CD4-positive, alpha-beta T cell treated with Interleukin-17A for 4 hours (primary cell): ENCODE measurements around the gene TENM4.
"Not testable (repeated sequence)": the region's sequence is repeated elsewhere in the genome, so short reads cannot be mapped to it uniquely, and the experiment has no call there.

Experiments used
- DNase-seq: peaks from one replicate; pipeline ENCODE4 v3.0.0-alpha.2; 2020; ENCODE audit warnings: mixed read lengths

TENM4 gene

DNA sequence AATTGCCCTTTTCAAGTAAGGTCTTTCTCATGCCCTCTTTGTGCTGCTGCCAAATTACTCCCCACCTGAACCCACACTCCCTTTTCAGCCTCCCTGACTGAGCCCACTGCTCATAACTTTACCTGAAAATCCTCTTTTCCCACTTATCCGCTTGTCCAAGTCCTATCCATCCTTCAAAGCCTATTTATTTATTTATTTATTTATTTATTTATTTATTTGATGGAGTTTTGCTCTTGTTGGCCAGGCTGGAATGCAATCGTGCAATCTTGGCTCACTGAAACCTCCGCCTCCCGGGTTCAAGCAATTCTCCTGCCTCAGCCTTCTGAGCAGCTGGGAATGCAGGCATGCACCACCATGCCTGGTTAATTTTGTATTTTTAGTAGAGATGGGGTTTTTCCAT is 613.5 kb downstream of the TENM4 start:
- not testable (repeated sequence) for DNase-seq

DNA sequence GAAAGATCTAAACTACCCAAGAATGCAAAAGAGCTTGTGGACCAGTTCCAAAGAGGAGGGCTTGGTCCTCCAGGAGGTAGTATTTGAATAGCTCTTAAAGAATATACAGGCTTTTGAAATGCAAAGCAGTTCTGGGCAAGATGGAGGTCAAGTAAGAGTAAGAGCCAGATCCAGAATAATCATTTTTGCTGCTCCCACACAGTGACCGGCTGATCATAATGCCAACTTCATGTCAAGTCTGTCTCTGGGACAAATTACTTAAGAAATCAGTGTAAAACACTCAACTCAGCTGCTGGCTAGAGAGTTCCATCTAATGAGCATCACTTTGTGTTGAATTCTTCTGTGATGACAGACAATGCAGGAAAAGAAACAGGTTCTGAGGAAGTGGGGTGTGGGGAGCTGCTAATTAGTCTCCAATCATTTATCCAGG is 615.2 kb downstream of the TENM4 start:
- DNase-seq, result no peak

DNA sequence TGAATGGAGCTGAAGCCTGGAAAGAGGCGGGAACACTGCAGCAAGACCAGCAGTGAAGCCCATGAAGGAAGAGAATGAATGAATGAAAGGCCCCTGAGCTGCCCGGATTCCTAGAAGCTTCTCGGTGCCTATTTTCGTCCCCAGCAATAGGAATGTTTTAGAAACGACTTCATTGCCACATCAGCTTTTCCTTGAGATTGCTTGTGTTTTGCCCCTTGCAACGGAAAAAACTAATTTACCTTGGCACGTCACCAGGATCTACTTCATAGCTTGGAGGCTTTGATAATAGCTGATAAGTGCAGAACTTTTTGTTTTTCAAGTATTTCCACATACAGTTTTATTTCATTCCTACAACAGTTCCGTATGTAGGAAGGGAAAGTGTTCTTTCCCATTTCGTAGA is 617.2 kb downstream of the TENM4 start:
- DNase-seq, result no peak

DNA sequence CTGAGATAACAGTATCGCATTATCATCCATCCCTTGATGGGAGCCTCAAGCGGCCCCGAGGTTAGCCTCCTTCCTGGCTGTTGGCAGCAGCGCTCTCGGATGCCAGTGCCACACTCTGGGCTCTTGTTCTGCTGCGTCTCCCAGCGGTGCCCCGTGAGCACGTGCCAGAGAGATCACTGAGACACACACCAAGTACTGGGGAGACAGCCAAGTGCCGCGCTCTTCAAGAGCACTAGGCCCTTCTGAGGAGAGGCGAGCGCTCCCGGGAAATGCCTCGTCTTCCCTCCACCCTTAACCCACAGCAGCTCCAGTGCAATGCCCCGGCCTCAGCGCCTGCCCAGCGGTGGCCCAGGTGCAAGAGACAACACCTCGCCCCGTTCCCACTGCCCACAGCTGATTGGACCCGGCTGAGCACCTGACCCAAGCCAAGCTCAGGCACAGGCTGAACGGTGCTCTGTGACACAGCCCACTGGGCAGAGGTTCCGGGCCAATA is 617.9 kb downstream of the TENM4 start:
- DNase-seq, result no peak

DNA sequence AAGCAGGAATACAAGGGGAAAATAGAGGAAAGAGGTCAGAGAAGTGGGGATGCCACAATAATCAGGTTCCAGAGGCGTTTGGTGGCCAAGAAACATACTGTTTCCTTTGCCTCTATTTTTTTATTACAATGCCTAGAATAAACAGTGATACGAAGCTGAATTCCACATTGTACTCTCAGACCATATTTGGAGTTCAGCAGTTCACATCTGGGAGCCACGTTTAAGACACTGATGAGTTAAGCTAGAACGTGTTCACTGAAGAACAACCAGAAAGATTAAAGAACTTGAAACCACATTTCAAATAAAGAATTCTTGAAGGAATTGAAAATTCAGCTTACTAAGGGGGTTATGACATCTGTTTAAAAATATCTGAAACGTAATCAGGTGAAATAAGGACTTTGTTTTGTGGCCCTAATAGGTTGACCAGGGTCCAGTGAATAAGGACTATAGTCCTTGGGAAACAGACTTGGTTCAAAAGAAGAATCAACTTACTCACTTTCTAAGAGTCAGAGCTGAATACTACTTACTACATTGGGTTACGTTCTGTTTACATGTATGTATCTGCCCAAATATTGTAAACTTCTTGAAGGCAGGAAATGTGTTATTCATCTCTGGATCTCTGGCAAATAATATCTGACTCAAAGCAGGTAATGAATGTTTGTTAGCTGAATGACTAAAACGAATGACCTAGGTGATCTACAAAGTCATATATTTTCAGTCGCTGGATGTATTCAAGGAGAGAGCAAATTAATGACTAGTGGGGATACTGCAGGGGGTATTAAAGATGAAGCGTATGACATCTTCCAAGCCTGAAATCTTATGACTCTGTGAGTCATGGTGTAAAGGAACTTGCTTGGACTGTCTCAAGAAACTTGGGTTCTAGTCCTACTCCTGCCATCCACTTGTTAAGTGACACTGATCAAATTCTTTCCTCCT is 619.2 kb downstream of the TENM4 start:
- DNase-seq, result no peak

DNA sequence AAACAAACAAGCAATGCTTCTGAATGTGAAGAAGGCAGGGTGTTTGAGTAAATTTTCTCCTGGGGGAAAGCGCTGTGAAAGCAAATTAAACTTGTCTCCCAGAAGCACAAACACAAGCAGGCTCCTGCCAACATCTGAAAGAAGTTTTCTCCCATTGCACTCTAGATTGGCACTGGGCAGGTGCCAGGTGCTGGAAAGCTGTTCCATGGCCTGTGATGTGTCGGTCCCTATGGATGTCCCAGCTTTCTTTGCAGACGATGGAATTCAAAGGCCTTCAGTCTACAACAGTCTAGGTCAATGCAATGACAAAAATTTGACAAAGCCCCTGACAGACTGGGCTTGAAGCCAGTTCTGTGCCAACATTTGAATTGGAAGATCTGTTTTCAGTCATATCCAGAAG is 620.1 kb downstream of the TENM4 start:
- DNase-seq, result no peak

DNA sequence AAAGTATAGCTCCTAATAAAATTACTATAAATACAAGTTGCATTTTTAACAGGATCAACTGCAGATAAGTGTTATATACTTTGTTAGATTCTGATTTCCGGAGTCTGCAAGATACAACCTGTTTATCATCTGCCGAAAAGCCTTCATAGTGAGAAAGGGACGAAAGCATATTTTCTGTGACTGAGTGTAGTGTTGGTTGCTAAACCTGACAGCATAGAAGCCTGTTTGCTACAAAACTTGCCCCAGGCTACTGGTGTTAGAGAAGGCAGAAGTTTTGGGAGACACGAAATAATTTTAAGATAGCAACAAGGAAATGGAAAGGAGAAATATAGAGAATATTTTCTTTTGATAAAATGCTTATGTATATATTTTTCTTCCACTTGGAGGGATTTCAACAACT is 622.6 kb downstream of the TENM4 start:
- no peak for DNase-seq

DNA sequence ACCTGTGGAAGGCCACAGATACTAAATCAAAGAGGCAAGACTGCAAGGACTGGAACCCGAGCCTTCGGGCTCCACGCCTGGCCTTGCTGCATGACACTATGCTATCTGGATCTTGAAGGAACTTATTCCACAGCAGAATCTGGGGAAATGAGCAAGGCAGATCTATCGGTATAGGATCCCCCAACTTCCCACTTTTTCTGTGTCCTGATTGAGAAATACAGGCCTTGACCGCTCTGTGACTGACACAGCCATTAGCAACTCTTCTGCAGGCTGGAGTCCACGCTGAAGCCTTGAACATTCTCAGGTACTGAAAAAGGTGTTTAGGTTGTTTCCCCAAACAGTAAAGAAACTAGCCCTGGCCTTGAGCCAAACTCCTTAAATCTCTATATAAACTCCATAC is 625.0 kb downstream of the TENM4 start:
- no peak for DNase-seq

DNA sequence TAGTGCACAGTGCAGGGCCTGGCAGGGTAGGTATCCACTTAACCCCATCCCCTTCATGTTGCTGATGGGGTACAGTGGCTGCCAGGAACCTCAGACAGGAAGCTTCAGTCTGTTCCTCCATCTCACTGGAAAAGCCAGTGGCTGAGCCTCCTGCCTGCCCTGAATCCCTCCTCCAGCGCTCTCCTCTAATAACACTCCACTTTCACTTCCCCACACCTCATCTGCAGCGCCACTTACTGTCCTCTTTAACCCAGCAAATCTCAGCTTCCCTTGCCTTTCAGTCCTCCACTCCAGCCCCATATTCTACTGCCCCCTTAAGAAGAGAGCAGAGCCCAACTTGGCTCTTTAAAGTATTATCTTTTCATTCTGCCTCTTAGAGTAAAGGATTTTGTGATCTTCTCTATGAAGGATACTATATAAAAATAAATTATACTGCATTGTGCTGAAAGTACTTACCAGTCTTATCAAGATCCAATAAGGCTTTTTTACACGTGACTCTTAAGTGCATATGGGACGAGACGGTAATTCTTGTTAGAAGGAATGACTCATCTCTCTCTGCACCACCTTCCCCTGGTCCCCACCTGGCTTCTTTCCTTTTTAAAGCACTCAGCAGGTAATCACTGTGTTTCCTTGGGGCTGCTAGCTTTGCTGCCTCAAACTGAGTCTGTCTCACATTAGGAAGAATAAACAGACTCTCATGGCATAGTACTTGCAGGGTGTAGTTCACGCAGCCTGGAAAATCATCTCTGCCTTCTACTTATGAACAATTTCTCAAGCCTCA is 628.1 kb downstream of the TENM4 start:
- DNase-seq, result no peak

DNA sequence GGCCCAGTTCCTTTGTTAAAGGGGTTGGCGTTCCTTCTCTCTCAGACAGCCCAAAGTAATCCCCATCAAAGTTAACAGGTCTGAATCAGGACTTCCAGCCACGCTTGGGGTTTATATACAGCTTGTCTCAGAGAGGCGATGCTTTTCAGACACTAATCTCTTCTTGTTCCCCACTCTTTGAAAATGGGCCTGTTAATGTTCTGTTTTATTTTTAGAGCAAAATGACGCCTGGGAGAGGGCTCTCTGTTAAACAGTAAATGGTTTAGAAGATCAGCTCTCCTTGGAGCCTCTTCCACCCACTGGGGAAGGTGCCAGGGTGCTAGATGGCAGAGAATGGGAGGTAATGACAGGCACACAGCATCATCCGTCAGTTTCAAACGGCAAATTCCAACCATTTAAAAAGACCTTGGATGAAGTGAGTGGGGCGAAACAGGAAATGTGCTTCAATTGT is 630.2 kb downstream of the TENM4 start:
- DNase-seq, result no peak

DNA sequence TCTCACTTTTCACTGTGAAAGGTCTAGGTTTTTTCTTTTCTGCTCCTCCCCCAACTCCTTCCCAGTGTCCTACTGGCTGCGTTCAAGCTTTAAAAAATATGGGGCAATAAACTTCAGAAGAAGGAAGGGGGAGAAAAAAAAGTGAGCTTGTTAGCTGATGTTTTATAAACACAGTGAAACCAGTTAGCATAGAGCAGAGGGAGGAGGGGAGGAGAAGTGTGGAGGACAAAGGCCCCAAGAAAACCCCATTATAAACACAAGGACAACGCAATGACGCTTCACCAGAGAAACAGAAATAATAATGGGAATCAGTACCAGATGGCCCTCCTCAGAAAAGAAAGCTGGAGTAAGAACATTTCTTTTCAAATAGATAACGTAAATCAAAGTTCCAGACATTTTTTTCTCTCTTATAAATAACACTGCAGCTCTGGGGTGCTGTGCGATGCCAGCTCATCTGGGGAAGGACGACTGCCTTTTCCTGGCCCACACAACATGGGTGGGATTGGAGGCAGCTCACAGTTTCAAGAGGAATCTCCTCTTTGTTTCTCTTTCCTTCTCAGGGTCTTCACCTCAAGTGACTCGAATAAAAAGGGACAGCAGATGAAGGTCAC is 630.8 kb downstream of the TENM4 start:
- DNase-seq, result no peak

DNA sequence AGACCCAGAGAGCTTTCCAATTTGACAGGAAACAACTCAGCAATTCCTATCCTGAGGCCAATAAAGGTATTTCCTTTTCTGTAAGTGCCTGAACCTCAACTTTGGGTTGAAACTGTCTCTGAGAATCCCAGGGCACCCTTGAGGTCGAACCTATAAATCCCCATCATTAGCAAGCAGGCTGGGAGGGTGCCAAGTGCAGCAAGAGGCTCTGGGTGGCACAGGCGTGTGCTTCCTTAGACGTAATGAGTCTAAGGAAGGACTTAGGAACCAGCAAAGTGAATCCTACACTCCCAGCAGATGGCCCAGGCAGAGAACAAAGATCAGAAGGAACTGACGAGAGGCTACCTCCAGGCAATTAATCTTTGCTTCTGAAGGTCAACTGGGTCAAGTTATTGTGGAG is 631.9 kb downstream of the TENM4 start:
- no peak for DNase-seq

DNA sequence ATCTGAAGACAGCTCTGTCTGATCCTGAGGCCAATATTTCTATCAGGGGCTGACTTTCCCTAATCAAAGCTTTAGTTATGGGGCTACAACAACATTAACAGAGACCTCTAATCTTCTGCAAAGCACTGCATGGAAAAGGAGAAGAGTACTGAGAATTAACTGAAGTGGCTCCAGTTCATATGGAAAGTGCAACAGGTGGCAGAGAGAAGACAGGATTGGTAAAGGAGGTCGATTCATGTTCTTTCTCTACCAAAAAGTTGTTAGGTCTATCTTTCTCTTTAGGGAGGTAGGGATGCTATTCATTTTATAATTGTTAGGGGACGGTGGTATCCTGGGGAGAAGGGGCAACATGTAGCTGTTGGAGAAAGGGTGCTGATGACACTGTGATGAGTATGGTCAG is 633.5 kb downstream of the TENM4 start:
- no peak for DNase-seq

DNA sequence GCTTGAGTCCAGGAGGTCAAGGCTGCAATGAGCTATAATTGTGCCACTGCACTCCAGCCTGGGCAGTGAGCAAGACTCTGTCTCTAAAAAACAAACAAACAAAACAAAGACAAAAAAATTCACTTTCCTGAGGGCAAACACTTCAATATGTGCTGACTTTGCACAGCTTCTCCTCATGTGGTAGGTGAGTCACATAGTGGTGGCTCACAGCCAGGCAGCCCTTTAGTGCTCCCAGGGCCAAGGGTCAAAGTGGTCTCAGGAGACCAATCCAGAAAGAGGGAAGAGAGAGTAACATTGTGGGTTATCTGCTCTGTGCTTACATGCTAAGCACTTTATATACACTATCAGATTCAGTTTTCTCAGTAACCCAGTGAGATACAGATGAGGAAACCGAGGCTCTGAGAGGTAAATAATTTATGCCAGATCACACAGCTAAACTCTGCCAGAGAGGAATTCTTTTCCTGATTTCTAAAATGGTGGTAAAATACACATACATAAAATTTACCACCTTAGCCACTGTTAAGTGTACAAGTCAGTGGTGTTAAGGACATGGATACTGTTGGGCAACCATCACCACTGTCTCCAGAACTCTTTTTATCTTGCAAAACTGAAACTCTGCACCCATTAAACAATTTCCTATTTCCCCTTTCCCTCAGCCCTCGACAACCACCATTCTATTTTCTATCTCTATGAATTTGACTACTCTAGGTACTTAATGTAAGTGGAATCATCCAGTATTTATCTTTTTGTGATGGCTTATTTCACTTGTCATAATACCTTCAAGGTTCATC is 634.4 kb downstream of the TENM4 start:
- DNase-seq, result no peak

DNA sequence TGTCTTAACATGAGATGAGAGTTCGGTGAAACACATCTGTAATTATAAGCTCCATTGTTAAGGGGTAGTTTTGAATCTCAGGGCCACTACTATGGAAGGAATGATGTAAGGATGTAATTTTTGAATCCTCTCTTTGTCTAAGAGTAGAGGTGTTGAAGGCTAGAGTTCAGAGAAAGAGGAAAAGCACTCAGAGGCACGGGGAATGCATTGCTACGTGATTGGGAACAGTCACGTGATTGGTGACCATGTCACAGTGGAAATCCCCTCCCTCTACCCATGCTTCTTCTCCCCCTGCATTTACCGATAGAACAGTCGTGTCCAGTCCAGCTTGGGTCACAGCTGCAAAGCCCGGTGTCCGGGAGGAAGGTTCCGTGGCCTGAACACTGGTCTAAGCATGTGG is 635.8 kb downstream of the TENM4 start:
- no peak for DNase-seq

DNA sequence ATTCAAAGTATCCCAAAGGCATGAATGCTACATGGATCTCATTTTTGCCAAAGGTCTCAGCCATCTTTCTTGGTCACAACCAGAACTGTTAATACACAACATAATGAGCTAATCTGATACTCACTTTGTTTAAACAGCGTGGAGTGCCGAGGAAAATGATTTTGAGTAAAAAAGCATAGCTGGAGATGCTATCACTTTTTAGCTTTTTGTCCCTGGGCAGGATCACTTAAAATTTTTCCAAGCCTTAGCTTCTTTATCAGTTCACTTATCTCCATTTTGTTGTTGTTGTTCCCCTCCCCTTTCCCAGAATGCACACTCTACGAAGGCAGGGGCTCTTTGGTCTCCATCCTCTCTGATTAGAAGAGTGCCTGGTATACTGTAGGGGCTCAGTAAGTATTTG is 636.8 kb downstream of the TENM4 start:
- DNase-seq, result no peak

DNA sequence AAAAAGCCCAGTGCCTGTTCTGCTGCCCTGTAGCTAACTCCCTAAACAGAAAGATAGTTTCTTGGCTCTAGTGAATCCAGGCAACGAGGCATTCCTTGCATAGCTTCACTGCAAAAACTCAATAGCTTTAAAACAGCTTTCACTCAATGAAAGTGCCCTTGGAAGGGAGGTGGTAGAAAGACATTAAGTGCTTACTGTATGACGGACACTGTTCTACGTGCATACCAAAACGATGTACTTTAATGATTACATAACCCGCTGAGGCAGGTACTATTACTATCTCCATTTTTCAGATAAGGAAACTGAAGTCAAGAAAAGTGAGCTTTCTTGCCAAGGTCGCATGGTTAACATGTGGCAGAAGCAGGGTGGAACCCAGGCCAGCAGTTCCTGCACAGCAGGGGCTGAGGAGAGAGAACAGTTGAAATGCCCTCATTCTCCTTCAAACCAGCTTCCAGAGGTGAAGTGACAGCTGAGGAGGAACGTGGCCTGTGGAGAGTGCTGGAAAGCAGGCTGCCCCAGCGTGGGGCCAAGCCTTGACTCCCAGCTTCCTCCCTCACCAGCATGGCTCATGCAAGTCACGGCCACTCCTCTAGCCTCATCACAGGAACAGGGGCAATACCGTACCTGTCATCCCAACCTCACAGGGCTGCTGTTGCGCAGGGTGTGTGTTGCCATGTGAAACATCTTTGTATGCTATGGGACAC is 638.6 kb downstream of the TENM4 start:
- no peak for DNase-seq

DNA sequence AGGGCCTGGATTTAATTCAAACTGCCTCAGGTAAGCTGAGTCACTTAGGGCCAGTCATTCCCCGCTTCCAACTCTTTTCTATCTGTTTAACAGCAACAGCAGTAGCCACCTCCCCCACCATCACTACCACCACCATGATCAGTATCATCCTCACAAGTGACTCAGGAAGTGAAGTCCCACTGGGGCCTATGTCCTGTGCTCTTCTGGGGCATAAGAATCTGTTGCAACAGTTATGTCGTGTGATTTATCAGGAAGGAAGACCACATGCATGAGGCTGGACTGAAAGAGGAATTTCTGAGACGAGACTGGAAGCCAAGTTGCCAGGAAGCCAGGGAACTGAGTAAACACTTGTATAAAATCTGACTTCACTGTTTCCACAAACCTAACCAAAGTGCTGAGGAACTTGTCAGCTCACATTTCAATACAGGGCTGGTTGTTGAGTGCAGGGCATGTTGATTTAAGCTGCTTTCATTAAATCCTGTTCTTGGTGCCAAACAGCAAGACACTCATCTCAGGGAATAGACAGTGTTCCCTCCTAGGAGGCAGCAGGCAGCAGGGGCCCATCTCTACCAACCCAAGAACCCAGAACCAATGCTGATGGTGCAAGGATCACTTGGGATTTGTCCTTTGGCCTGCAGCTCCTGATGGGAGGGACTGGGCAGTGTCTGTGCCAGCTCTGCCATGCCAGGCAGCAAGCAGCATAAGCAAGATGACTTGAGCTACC is 639.5 kb downstream of the TENM4 start:
- no peak for DNase-seq

DNA sequence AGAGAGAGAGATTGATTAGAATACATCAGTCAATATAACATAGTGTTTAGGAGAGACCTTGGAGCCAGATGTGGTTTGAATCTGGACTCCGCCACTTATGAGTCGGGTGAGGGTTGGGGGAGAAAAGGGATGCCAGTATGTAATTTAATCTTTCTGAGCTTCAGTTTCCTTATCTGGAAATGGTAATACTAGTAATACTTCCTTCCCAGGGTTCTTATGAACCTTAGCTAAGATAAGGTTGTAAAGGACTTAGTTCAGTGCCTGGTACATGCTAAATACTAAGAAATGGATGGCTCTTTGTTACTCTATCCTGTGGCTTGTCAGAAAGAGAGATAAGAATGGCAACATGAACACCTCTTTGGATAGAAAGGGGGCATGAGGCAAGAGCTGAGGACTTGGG is 640.1 kb downstream of the TENM4 start:
- DNase-seq, result no peak

DNA sequence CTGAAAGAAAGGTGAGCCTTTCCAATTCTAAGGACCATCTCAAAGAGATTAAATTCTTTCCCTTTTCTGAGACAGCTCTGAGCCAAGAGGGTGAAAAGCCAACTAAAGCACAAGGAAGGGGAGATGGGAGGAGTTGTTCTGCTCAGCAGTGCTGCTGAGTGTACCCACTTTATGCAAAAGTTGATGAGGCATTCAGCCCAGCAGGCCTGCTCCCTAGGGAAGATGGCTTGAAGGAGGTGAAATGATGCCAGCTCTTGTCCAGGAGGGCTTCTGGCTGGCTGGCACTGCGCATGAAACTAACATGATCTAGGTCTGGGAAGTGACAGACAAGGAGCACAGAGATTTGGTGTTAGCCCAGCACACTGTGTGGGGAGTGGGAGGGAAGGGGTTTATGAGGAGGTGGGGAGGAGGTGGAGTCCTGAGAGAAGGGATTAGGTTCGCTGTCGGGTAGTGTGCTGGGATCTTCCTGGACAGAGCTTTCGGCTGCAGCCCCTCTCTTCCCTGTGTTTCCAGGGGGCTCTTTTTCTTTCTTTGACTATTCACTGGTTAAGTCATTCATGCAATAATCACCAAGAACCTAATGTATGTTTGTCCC is 640.6 kb downstream of the TENM4 start:
- DNase-seq, result no peak

DNA sequence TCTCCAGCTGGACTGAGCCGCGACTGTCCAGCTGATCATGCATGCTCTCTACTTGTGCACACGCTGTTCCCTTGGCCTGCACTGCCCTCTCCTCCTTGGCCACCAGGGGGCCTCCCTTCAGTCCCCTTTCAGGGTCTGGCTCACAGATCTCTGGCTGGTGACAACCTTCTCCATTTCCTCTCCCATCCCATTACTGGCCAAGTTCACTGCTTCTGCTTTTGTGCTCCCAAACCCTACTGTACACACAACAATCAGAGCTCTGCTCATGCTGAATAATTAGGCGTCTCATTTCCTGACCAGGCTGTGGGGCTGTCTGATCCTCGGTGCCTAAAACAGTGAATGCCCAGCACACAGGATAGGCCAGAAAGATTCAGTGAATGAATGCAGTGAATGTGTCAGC is 642.2 kb downstream of the TENM4 start:
- DNase-seq, result no peak
